T-cell (primary cell): Measurements from ENCODE around the gene BORCS8. TPM values are rescaled to one million over a fixed set of nuclear protein-coding genes. Genes with fewer than 3 reads are reported as not detected.

Experiments used
- ATAC-seq, 4 experiments: fragments of 200-7000 bp in 3 of 4; fragments of 150-1000 bp in 1 of 4; cut with Tn5 transposase; replicated peaks in 1 of 4; 1 replicate in 3 of 4; 2 replicates in 1 of 4; pipeline ENCODE4 v1.10.0; 2021; ENCODE audit warnings: moderate library complexity in 3 of 4, mild to moderate bottlenecking in 2 of 4, moderate number of reproducible peaks in 1 of 4
- CTCF ChIA-PET, 2 donors: fragments of 300-600 bp; sonication (Branson Sonifier 250); formaldehyde crosslinking; loops; one replicate each; lab custom pipeline; 2022; ENCODE audit warnings: antibody characterized with exemption in 2 of 2; lab: Charles Lee
- POLR2A ChIA-PET, 2 donors: fragments of 300-600 bp; sonication (Branson Sonifier 250); formaldehyde crosslinking; loops; one replicate each; lab custom pipeline; 2022; ENCODE audit warnings: antibody characterized with exemption in 2 of 2; lab: Charles Lee
- DNase-seq, 35 experiments: peaks; one replicate each; pipeline versions ENCODE4 v3.0.0 to v3.0.0-alpha.2; 2013 to 2023
- H3K27ac ChIP-seq: one replicate; pipeline ENCODE4 v1.5.1; 2013; ENCODE audit warnings: low read length
- H3K27me3 ChIP-seq, 2 experiments: replicated peaks in 1 of 2; 1 replicate in 1 of 2; 2 replicates in 1 of 2; pipeline versions ENCODE4 v1.6.1 to v1.7.0; 2013; ENCODE audit warnings: low read length in 1 of 2, mixed read lengths in 1 of 2; ENCODE audit not compliant: control insufficient read depth in 2 of 2, insufficient read depth in 2 of 2; ENCODE audit errors: extremely low read depth in 1 of 2
- H3K36me3 ChIP-seq, 2 donors: 1 replicate in 1 of 2; 2 replicates in 1 of 2; pipeline versions ENCODE4 v1.6.1 to v1.7.0; 2013; ENCODE audit warnings: low read length in 1 of 2; ENCODE audit not compliant: control insufficient read depth in 2 of 2, insufficient read depth in 1 of 2; ENCODE audit errors: extremely low read depth in 1 of 2
- H3K4me1 ChIP-seq, 2 experiments: 1 replicate in 1 of 2; 2 replicates in 1 of 2; pipeline versions ENCODE4 v1.6.1 to v1.7.0; 2013; ENCODE audit warnings: low read length in 2 of 2, mixed read lengths in 1 of 2; ENCODE audit not compliant: insufficient read depth in 2 of 2, control insufficient read depth in 1 of 2; ENCODE audit errors: extremely low read depth in 1 of 2
- H3K4me3 ChIP-seq, 2 donors: 1 replicate in 1 of 2; 2 replicates in 1 of 2; pipeline versions ENCODE4 v1.5.1 to v1.7.0; 2013; ENCODE audit warnings: mild to moderate bottlenecking in 2 of 2, low read length in 1 of 2, moderate library complexity in 1 of 2; ENCODE audit not compliant: control insufficient read depth in 1 of 2; ENCODE audit errors: extremely low read depth in 1 of 2
- H3K9me3 ChIP-seq: 2 replicates; pipeline ENCODE4 v1.7.0; 2013
- H3K27ac Mint-ChIP-seq, 2 donors: one replicate each; pipeline ENCODE4 v1.8.0; 2020 to 2021; ENCODE audit warnings: mild to moderate bottlenecking in 2 of 2, mixed read lengths in 2 of 2
- H3K27me3 Mint-ChIP-seq, 2 donors: one replicate each; pipeline ENCODE4 v1.8.0; 2021 to 2022; ENCODE audit warnings: mixed read lengths in 2 of 2
- H3K36me3 Mint-ChIP-seq: one replicate; pipeline ENCODE4 v1.8.0; 2021; ENCODE audit warnings: mixed read lengths
- H3K4me1 Mint-ChIP-seq, 3 donors: one replicate each; pipeline ENCODE4 v1.8.0; 2020 to 2022; ENCODE audit warnings: mixed read lengths in 3 of 3, mild to moderate bottlenecking in 1 of 3
- H3K4me3 Mint-ChIP-seq, 3 donors: one replicate each; pipeline ENCODE4 v1.8.0; 2020 to 2022; ENCODE audit warnings: mild to moderate bottlenecking in 3 of 3, mixed read lengths in 3 of 3, moderate library complexity in 3 of 3
- H3K9me3 Mint-ChIP-seq, 3 donors: one replicate each; pipeline ENCODE4 v1.8.0; 2020 to 2022; ENCODE audit warnings: mixed read lengths in 3 of 3
- WGBS: methylation state at CpG from one replicate; pipeline ENCODE4 v1.1.5; 2013; ENCODE audit warnings: missing lambda C conversion rate; ENCODE audit not compliant: insufficient coverage; 5-methylcytosine and 5-hydroxymethylcytosine counted together
- total RNA-seq, 35 experiments: library from RNA in 6 of 35; stranded (reverse) in 6 of 35; fragments of 120-200 nt in 1 of 35; gene quantifications; one replicate each; pipeline versions ENCODE4 v1.2.1 to v1.2.4 and lab custom pipeline; 2013 to 2026

The BORCS8 gene
- total RNA-seq, 5 donors from 2014 or later (not counting 1 experiment from before 2014, with no cell fraction given): 16.5 to 44.3 (median 35.5) TPM

GRCh38 chr19:19212916-19213315, 21.0 kb upstream of the BORCS8 start:
- peaks cover 48 to 59% of the 10 kb centered on the region in 2 donors for H3K27me3 Mint-ChIP-seq
- POLR2A ChIA-PET: no interaction called here
- H3K4me3 Mint-ChIP-seq: no peak overlapping the region
- Histone ChIP-seq H3K36me3 (no peaks in the 10 kb centered on the region), H3K4me1 (peaks cover 0 to 3% of the 10 kb centered on the region in 2 experiments), H3K4me3 (no peak overlapping the region), H3K9me3 (no peaks in the 10 kb centered on the region), H3K27me3 (peaks cover 12 to 85% of the 10 kb centered on the region in 2 experiments), H3K27ac (no peak overlapping the region)
- no CpG with 5 or more reads among the region's 7 CpGs for WGBS
- H3K4me1 Mint-ChIP-seq: peaks cover under 1 to 15% (median 6%) of the 10 kb centered on the region in 3 donors
- H3K27ac Mint-ChIP-seq: no peak overlapping the region
- DNase-seq (no peak), ATAC-seq (no peak)
- CTCF ChIA-PET: no interaction called here
- H3K36me3 Mint-ChIP-seq: no peaks in the 10 kb centered on the region
- H3K9me3 Mint-ChIP-seq: no peaks in the 10 kb centered on the region

GRCh38 chr19:19211499-19212420, 19.8 kb upstream of the BORCS8 start, which contains the start of gene NCAN:
Gene NCAN (plus strand): TSS chr19:19211958. CDS start chr19:19216954, 4,996 bp downstream.
- WGBS: 17% methylated on average over 42 of the region's 54 CpGs
- Mint-ChIP-seq H3K27ac (no peak within 1 kb of the TSS), H3K4me3 (no peak within 1 kb of the TSS), H3K36me3 (no peaks in the 10 kb centered on the region), H3K9me3 (no peaks in the 10 kb centered on the region), H3K4me1 (peaks cover 12 to 27% (median 17%) of the 10 kb centered on the region in 3 donors), H3K27me3 (peaks cover 44 to 53% of the 10 kb centered on the region in 2 donors)
- ChIA-PET POLR2A (interaction anchor here in 1 of 2 donors (0.6 kb wide), 1 partner anchor 17 kb away, joined by 4 read pairs; no protein-coding TSS in a partner anchor), CTCF (interaction anchor here in 1 of 2 donors (0.5 kb wide), 1 partner anchor 8 kb away, joined by 5 read pairs; no protein-coding TSS in a partner anchor)
- Histone ChIP-seq H3K36me3 (no peaks in the 10 kb centered on the region), H3K9me3 (no peaks in the 10 kb centered on the region), H3K27ac (no peak within 1 kb of the TSS), H3K27me3 (peaks cover 12 to 89% of the 10 kb centered on the region in 2 experiments), H3K4me3 (no peak within 1 kb of the TSS), H3K4me1 (peaks cover 3 to 15% of the 10 kb centered on the region in 2 experiments)
- ATAC-seq: no peak
- DNase-seq: no peak

GRCh38 chr19:19209372-19209771, 17.4 kb upstream of the BORCS8 start:
- 38% methylated on average over 9 of the region's 9 CpGs for WGBS
- no peaks in the 10 kb centered on the region for H3K36me3 Mint-ChIP-seq
- no peaks in the 10 kb centered on the region for H3K9me3 Mint-ChIP-seq
- no peak overlapping the region for H3K4me3 Mint-ChIP-seq
- H3K36me3 ChIP-seq: no peaks in the 10 kb centered on the region
- peaks cover 19 to 29% (median 27%) of the 10 kb centered on the region in 3 donors for H3K4me1 Mint-ChIP-seq
- CTCF ChIA-PET: interaction anchor here in 1 of 2 donors (0.7 kb wide), 1 partner anchor 151 kb away, joined by 3 read pairs; no protein-coding TSS in a partner anchor
- H3K27ac Mint-ChIP-seq: no peak overlapping the region
- POLR2A ChIA-PET: no interaction called here
- no peak overlapping the region for H3K4me3 ChIP-seq
- H3K9me3 ChIP-seq: no peaks in the 10 kb centered on the region
- H3K4me1 ChIP-seq: peaks cover 3 to 27% of the 10 kb centered on the region in 2 experiments
- ATAC-seq (no peak), DNase-seq (no peak)
- H3K27ac ChIP-seq: no peak overlapping the region
- peaks cover 10 to 76% of the 10 kb centered on the region in 2 experiments for H3K27me3 ChIP-seq
- peaks cover 28 to 41% of the 10 kb centered on the region in 2 donors for H3K27me3 Mint-ChIP-seq

- no peak for DNase-seq
- Mint-ChIP-seq H3K36me3 (no peaks in the 10 kb centered on the region), H3K27me3 (peaks cover 14 to 26% of the 10 kb centered on the region in 2 donors), H3K27ac (peak overlapping the region in 1 of 2 donors; percentile 78), H3K4me1 (peaks cover 22 to 35% (median 23%) of the 10 kb centered on the region in 3 donors), H3K4me3 (peak overlapping the region in 1 of 3 donors; percentile 54), H3K9me3 (no peaks in the 10 kb centered on the region)
- ChIA-PET POLR2A (no interaction called here), CTCF (interaction anchor here in 1 of 2 donors (0.6 kb wide), 1 partner anchor 67 kb away, joined by 3 read pairs; no protein-coding TSS in a partner anchor)
- no peak for ATAC-seq
- 79% methylated on average over 2 of the region's 8 CpGs for WGBS
- Histone ChIP-seq H3K4me3 (no peak overlapping the region), H3K36me3 (no peaks in the 10 kb centered on the region), H3K27ac (no peak overlapping the region), H3K9me3 (no peaks in the 10 kb centered on the region), H3K4me1 (peaks cover 3 to 41% of the 10 kb centered on the region in 2 experiments), H3K27me3 (peaks cover 8 to 61% of the 10 kb centered on the region in 2 experiments)
Observed at GRCh38 chr19:19207637-19208572, 16.0 kb upstream of the BORCS8 start.

GRCh38 chr19:19206938-19207337, 15.0 kb upstream of the BORCS8 start:
- H3K9me3 ChIP-seq: no peaks in the 10 kb centered on the region
- peaks cover 7 to 50% of the 10 kb centered on the region in 2 experiments for H3K4me1 ChIP-seq
- no peak for ATAC-seq
- H3K27me3 Mint-ChIP-seq: peaks cover 11 to 19% of the 10 kb centered on the region in 2 donors
- 35% methylated on average over 5 of the region's 5 CpGs for WGBS
- CTCF ChIA-PET: no interaction called here
- H3K36me3 ChIP-seq: no peaks in the 10 kb centered on the region
- H3K4me3 ChIP-seq: no peak overlapping the region
- peak overlapping the region; percentile 34 to 78 for H3K27ac Mint-ChIP-seq
- H3K36me3 Mint-ChIP-seq: no peaks in the 10 kb centered on the region
- H3K4me3 Mint-ChIP-seq: peak overlapping the region in 1 of 3 donors; percentile 54
- H3K4me1 Mint-ChIP-seq: peaks cover 31 to 44% (median 32%) of the 10 kb centered on the region in 3 donors
- no peaks in the 10 kb centered on the region for H3K9me3 Mint-ChIP-seq
- POLR2A ChIA-PET: no interaction called here
- DNase-seq: no peak
- H3K27me3 ChIP-seq: peaks cover 3 to 51% of the 10 kb centered on the region in 2 experiments
- no peak overlapping the region for H3K27ac ChIP-seq
